SH-SY5Y (cell line): Measurements from ENCODE around the gene GOLPH3.

Experiments used
- GATA2 ChIP-seq: IDR thresholded peaks from 2 replicates; pipeline ENCODE4 v1.6.1; 2011; ENCODE audit warnings: mild to moderate bottlenecking, low read depth, low read length
- GATA3 ChIP-seq: IDR thresholded peaks from 2 replicates; pipeline ENCODE4 v1.6.1; 2011; ENCODE audit warnings: low read depth, mild to moderate bottlenecking, low read length, moderate library complexity

DNA sequence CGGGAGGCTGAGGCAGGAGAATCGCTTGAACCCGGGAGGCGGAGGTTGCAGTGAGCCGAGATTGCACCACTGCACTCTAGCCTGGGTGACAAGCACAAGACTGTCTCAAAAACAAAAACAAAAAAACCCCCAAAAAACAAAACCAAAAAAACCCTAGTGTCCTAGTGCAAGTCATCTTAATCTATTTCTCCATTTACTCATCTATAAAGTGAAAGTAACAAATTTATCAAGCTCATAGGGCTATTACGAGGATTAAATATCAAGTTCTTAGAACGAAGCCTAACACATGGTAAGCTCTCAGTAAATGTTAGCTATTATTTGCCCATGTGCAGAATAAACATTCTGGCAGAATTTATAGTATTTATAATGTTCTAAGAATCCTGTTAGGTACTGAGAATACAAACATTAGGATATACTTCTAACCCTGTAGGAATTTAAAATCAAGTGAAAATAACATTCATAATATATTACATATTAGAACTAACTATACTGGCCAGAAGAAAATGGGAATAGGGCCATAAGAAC lies 45.0 kb downstream of the GOLPH3 start:
- no peak for TF ChIP-seq GATA2
- no peak for TF ChIP-seq GATA3
